ENCODE data around the gene GNL2.

GNL2 gene

DNA sequence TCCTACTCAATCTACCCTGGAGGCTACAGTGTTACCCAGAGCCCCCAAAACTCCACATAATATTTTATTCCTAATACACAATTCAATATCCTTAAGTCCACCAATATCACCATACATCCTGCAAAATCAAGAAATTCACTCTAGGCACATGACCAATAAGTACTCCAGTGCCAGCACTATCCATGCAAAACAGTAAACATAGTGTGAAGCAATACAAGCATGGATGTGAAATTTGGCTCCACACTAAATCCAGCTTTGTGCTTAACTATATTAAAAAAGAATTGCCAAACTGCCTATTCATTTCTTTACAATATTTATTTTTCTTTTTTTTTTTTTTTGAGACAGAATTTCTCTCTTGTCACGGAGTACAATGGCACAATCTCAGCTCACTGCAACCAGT is 78.2 kb downstream of the GNL2 start:
- no peak for DNase-seq (ENCODE audit: low read depth in 3 of 3, low spot score in 1 of 3)
